Stimulated activated CD4-positive, alpha-beta T cell treated with anti-CD3 and anti-CD28 coated beads, Interleukin-1b, Interleukin-23, amount 100 ng/mL, for 48 hours (primary cell): ENCODE measurements around the gene KNTC1.
A peak's percentile ranks its signal among the peaks of the same experiment; 100 is the strongest.
"Not testable (repeated sequence)": the region's sequence is repeated elsewhere in the genome, so short reads cannot be mapped to it uniquely, and the experiment has no call there.

Experiments
- DNase-seq: peaks from one replicate; pipeline ENCODE4 v3.0.0-alpha.2; 2020

Gene KNTC1

GRCh38 chr12:122569288-122569687 lies 42.2 kb downstream of the KNTC1 start:
- no peak for DNase-seq

GRCh38 chr12:122570006-122570405 lies 43.0 kb downstream of the KNTC1 start:
- not testable (repeated sequence) for DNase-seq

GRCh38 chr12:122571821-122572220 lies 44.8 kb downstream of the KNTC1 start:
- DNase-seq = no peak

- not testable (repeated sequence) for DNase-seq
Observed at GRCh38 chr12:122583294-122583693, 56.2 kb downstream of the KNTC1 start.

GRCh38 chr12:122584177-122584863 lies 57.3 kb downstream of the KNTC1 start:
- no peak for DNase-seq

- DNase-seq = no peak
Observed at GRCh38 chr12:122590990-122591389, 63.9 kb downstream of the KNTC1 start.

- DNase-seq = not testable (repeated sequence)
Observed at GRCh38 chr12:122591966-122592365, 64.9 kb downstream of the KNTC1 start.

GRCh38 chr12:122592543-122592942 lies 65.5 kb downstream of the KNTC1 start:
- not testable (repeated sequence) for DNase-seq

GRCh38 chr12:122593910-122594309 lies 66.9 kb downstream of the KNTC1 start:
- DNase-seq = no peak

- DNase-seq = no peak
Observed at GRCh38 chr12:122596838-122597237, 69.8 kb downstream of the KNTC1 start.

- DNase-seq = no peak
Observed at GRCh38 chr12:122602456-122602855, 75.4 kb downstream of the KNTC1 start.

- DNase-seq = no peak
Observed at GRCh38 chr12:122604993-122605392, 77.9 kb downstream of the KNTC1 start.

GRCh38 chr12:122609732-122610131 lies 82.7 kb downstream of the KNTC1 start:
- no peak for DNase-seq

GRCh38 chr12:122610207-122610606 lies 83.2 kb downstream of the KNTC1 start:
- no peak for DNase-seq

- DNase-seq = no peak
Observed at GRCh38 chr12:122610911-122611310, 83.9 kb downstream of the KNTC1 start.

GRCh38 chr12:122614839-122615238 lies 87.8 kb downstream of the KNTC1 start:
- no peak for DNase-seq

- DNase-seq = no peak
Observed at GRCh38 chr12:122615780-122616179, 88.7 kb downstream of the KNTC1 start.

- DNase-seq = no peak
Observed at GRCh38 chr12:122635471-122635870, 108.4 kb downstream of the KNTC1 start.

GRCh38 chr12:122643207-122643805 lies 116.3 kb downstream of the KNTC1 start:
- no peak for DNase-seq

- peak; percentile 78 for DNase-seq
Observed at GRCh38 chr12:122646517-122647217, 119.6 kb downstream of the KNTC1 start.

- no peak for DNase-seq
Observed at GRCh38 chr12:122651520-122652224, 124.6 kb downstream of the KNTC1 start.

- DNase-seq = not testable (repeated sequence)
Observed at GRCh38 chr12:122653291-122653690, 126.2 kb downstream of the KNTC1 start.

GRCh38 chr12:122656298-122656697 lies 129.2 kb downstream of the KNTC1 start:
- no peak for DNase-seq
